ENCODE results near the gene RSU1. TPM values are rescaled to one million over a fixed set of nuclear protein-coding genes. Genes with fewer than 3 reads are reported as not detected.

Gene RSU1
- total RNA-seq, 1 donor: 155 TPM

DNA sequence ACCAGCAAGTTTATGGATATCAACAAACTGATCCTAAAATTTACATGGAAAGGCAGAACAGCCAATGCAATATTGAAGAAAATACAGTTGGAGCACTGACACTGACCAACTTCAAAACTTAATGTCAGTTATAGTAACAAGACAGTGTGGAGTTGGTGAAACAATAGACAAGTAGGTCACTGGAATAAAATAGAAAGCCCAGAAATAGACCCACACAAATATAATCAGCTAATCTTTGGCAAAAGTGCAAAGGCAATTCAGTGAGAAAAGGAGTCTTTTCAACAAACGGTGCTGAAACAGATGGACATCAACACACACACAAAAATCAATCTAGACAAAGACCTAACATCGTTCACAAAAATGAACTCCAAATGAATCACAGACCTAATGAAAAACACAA lies 13.8 kb downstream of the RSU1 start:
- TF ChIP-seq, protein P1, sequence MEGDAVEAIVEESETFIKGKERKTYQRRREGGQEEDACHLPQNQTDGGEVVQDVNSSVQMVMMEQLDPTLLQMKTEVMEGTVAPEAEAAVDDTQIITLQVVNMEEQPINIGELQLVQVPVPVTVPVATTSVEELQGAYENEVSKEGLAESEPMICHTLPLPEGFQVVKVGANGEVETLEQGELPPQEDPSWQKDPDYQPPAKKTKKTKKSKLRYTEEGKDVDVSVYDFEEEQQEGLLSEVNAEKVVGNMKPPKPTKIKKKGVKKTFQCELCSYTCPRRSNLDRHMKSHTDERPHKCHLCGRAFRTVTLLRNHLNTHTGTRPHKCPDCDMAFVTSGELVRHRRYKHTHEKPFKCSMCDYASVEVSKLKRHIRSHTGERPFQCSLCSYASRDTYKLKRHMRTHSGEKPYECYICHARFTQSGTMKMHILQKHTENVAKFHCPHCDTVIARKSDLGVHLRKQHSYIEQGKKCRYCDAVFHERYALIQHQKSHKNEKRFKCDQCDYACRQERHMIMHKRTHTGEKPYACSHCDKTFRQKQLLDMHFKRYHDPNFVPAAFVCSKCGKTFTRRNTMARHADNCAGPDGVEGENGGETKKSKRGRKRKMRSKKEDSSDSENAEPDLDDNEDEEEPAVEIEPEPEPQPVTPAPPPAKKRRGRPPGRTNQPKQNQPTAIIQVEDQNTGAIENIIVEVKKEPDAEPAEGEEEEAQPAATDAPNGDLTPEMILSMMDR (IDR thresholded peaks at IDR 0.05; ENCODE audit: insufficient read depth, low read length): no peak
- H3K4me3 ChIP-seq (ENCODE audit: low read depth, low read length): no peak overlapping the region
- no peak for DNase-seq (ENCODE audit: low read depth)

DNA sequence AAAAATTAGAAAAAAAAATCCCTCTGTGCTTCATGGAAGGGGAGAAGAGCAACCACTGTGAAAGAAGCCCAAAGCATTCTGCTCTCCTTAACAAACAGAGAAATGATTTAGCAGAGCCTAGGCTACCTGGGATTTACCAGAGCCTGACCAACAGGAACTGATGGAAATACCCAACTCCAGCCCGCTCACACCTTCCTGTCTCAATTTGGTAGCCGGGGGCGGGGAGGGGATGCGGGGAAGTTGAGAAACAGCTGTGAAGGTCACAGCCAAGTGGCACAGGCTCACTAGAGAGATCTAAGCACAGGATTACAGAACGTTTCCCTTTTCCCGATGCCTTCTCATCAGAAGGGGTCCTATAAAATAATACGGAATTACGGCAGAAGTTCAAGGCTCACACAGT lies 17.6 kb downstream of the RSU1 start:
- DNase-seq (ENCODE audit: low read depth): no peak
- TF ChIP-seq, protein P1 (IDR thresholded peaks at IDR 0.05; ENCODE audit: insufficient read depth, low read length): no peak
- no peak overlapping the region for H3K4me3 ChIP-seq (ENCODE audit: low read depth, low read length)

DNA sequence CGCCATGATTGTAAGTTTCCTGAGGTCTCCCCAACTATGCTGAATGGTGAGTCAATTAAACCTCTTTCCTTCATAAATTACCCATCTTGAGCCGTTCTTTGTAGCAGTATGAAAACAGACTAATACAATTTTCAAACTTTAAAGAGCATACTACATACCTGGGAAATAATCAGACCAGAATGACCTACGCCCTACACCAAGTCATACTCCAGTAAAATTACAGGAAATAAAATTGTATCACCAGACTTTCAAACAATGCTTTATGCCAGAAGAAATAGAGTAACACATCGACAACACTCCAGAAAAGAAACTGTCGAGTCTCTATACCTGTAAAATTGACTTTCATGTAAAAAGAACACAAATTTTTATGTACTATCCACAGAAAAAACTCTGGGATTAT lies 18.7 kb downstream of the RSU1 start:
- DNase-seq (ENCODE audit: low read depth): no peak
- TF ChIP-seq, protein P1 (IDR thresholded peaks at IDR 0.05; ENCODE audit: insufficient read depth, low read length): no peak
- H3K4me3 ChIP-seq (ENCODE audit: low read depth, low read length): no peak overlapping the region

DNA sequence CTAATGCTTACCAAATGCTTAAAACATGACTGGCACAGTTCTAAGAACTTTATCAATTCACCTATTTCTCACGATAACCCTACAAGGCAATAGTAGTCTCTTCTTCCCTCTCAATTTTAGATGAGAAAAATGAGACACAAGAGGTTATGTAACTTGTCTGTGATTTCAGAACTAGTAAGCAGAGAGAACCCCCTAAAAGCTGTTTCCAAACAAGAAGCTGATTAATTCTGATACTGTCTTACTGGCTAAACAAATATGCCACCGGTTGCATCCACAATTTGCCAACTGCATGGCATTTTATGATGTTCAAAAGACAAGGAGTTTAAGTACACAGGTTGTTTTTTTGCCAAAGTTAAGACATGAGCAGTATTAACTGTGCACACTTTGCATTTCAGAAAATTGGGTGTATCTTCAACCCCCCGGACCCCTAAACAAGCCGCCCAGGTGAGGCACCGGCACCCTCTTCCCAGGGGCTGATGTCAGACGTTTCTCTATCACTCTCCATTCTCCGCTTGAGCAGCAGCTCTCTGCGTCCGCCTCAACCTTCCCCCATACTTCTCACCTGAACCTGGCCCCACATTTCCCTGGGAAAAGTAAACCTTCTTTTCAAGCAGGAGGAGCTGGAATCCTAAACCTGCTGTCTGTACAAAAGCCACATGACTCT lies 21.7 kb downstream of the RSU1 start:
- TF ChIP-seq, protein P1 (IDR thresholded peaks at IDR 0.05; ENCODE audit: insufficient read depth, low read length): no peak
- no peak for DNase-seq (ENCODE audit: low read depth)
- H3K4me3 ChIP-seq (ENCODE audit: low read depth, low read length): no peak overlapping the region

DNA sequence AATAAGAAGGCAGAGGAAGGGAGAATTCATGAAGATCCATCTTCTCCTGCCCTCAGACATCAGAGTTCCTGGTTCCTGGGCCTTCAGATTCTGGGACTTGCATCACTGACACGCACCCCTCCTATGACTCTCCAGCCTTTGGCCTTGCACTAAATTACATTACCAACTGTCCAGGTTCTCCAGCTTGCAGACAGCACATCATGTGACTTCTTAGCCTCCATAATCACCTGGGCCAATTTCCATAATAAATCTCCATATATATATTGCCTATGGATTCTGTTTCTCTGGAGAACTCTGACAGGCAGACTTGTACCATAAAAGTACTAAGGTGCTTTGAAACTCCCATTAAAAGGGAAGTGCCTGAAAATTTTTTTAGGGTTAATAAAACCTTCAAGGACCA lies 23.2 kb downstream of the RSU1 start:
- DNase-seq (ENCODE audit: low read depth): no peak
- TF ChIP-seq, protein P1 (IDR thresholded peaks at IDR 0.05; ENCODE audit: insufficient read depth, low read length): no peak
- no peak overlapping the region for H3K4me3 ChIP-seq (ENCODE audit: low read depth, low read length)

DNA sequence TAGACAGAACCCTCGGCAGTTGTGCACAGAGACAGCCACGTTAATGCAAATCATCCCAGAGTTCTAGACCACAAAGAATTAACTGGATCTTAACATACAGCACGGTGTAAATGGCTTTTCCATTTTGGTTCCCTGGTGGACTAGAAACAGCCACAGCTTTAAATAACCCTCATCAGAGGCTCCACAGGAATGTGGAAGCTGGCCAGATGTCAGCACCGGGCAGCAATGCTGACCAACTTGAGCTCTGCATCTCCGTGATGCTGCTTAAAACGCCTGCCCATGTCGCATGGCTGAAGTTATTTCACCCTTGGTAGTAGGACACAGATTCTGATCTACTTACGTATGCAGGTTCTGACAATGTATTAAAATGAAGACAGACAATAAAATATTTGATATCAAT lies 24.5 kb downstream of the RSU1 start:
- peak; percentile 2 for DNase-seq (ENCODE audit: low read depth)
- H3K4me3 ChIP-seq (ENCODE audit: low read depth, low read length): no peak overlapping the region
- TF ChIP-seq, protein P1 (IDR thresholded peaks at IDR 0.05; ENCODE audit: insufficient read depth, low read length): no peak

DNA sequence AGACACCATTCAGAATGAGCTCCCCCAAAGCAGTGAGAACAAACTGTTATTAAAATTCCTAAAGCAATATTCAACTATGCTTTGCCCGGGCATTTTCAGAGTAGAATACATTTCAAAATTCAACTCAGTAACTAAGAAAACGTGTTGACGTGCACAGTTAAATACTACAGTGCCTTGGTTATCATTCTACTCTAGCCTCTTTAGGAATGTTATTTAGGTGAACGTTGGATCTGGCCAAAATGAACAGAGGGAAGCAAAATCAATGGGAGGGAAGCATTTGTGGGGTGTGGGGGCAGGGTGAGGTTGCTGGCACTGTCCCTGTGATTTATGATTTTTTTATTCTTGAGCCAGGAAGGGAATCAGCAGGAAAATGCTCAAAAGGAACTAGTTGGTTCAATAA lies 27.5 kb downstream of the RSU1 start:
- TF ChIP-seq, protein P1 (IDR thresholded peaks at IDR 0.05; ENCODE audit: insufficient read depth, low read length): no peak
- DNase-seq (ENCODE audit: low read depth): no peak

More for the DNA sequence above, 27.5 kb downstream of the RSU1 start:
- no peak overlapping the region for H3K4me3 ChIP-seq (ENCODE audit: low read depth, low read length)

All from fibroblast of the aortic adventitia (primary cell).